OCI-LY1 (cell line): ENCODE data around the gene TFE3.
"Not testable (repeated sequence)": the region's sequence is repeated elsewhere in the genome, so short reads cannot be mapped to it uniquely, and the experiment has no call there.

Experiments
- H2AFZ ChIP-seq: fragments of 200-600 bp; sonication (generic), shearing (Covaris generic); 2 replicates; pipeline ENCODE4 v1.6.0; 2014; ENCODE audit warnings: antibody characterized with exemption, mild to moderate bottlenecking, low read length
- H3F3A ChIP-seq: fragments of 200-600 bp; sonication (generic), shearing (Covaris generic); 2 replicates; pipeline ENCODE4 v1.6.0; 2014; ENCODE audit warnings: mild to moderate bottlenecking, antibody characterized with exemption, low read length, moderate library complexity; ENCODE audit not compliant: insufficient read depth
- H3K27ac ChIP-seq: fragments of 200-600 bp; sonication (generic); 2 replicates; pipeline ENCODE4 v1.5.1; 2014; ENCODE audit warnings: low read length, mixed run types, mild to moderate bottlenecking, low read depth; ENCODE audit not compliant: poor library complexity, severe bottlenecking
- H3K27me3 ChIP-seq: fragments of 200-600 bp; sonication (generic); 2 replicates; pipeline ENCODE4 v1.6.0; 2014; ENCODE audit warnings: antibody characterized with exemption, mild to moderate bottlenecking, low read length, moderate library complexity; ENCODE audit not compliant: insufficient read depth
- H3K36me3 ChIP-seq: fragments of 200-600 bp; sonication (generic); 2 replicates; pipeline ENCODE4 v1.6.1; 2014; ENCODE audit warnings: mild to moderate bottlenecking, antibody characterized with exemption, low read length, moderate library complexity, mixed read lengths; ENCODE audit not compliant: insufficient read depth
- H3K4me1 ChIP-seq: fragments of 200-600 bp; sonication (generic); 2 replicates; pipeline ENCODE4 v1.5.1; 2014; ENCODE audit warnings: mild to moderate bottlenecking, low read length, moderate library complexity; ENCODE audit not compliant: insufficient read depth, severe bottlenecking
- H3K4me2 ChIP-seq: fragments of 200-600 bp; sonication (generic), shearing (Covaris generic); 2 replicates; pipeline ENCODE4 v1.6.1; 2014; ENCODE audit warnings: low read length
- H3K4me3 ChIP-seq: fragments of 200-600 bp; sonication (generic); 2 replicates; pipeline ENCODE4 v1.5.1; 2014; ENCODE audit warnings: low read length, low read depth, mild to moderate bottlenecking, mixed read lengths; ENCODE audit not compliant: poor library complexity, severe bottlenecking
- H3K79me2 ChIP-seq: fragments of 200-600 bp; shearing (Covaris generic); 2 replicates; pipeline ENCODE4 v1.6.1; 2016; ENCODE audit warnings: mixed run types, low read length, mixed read lengths; ENCODE audit not compliant: insufficient read depth
- H3K9ac ChIP-seq: fragments of 200-600 bp; sonication (generic), shearing (Covaris generic); 2 replicates; pipeline ENCODE4 v1.6.1; 2014; ENCODE audit warnings: mild to moderate bottlenecking, low read length, mixed read lengths
- H3K9me2 ChIP-seq: fragments of 200-600 bp; sonication (generic), shearing (Covaris generic); 2 replicates; pipeline ENCODE4 v1.6.1; 2014; ENCODE audit warnings: low read depth, mild to moderate bottlenecking, low read length, mixed read lengths
- H3K9me3 ChIP-seq: fragments of 200-600 bp; shearing (Covaris generic); 2 replicates; pipeline ENCODE4 v1.6.1; 2014; ENCODE audit warnings: low read length, mixed read lengths
- H4K20me1 ChIP-seq: fragments of 200-600 bp; sonication (generic), shearing (Covaris generic); 2 replicates; pipeline ENCODE4 v1.6.0; 2016; ENCODE audit warnings: mild to moderate bottlenecking, low read length; ENCODE audit not compliant: insufficient read depth
- EZH2 ChIP-seq: fragments of 200-600 bp; sonication (generic), shearing (Covaris generic); IDR thresholded peaks from 2 replicates; pipeline ENCODE4 v1.8.0; 2017; ENCODE audit warnings: borderline replicate concordance, mixed run types, mild to moderate bottlenecking, antibody characterized with exemption, low read length, moderate library complexity, mixed read lengths
- TF ChIP-seq, protein P1 (sequence below): fragments of 200-600 bp; sonication (generic), shearing (Covaris generic); IDR thresholded peaks from 2 replicates; pipeline ENCODE4 v1.5.1; 2017; ENCODE audit warnings: mild to moderate bottlenecking, antibody characterized with exemption, low read length, moderate library complexity, mixed read lengths

The TFE3 gene

DNA sequence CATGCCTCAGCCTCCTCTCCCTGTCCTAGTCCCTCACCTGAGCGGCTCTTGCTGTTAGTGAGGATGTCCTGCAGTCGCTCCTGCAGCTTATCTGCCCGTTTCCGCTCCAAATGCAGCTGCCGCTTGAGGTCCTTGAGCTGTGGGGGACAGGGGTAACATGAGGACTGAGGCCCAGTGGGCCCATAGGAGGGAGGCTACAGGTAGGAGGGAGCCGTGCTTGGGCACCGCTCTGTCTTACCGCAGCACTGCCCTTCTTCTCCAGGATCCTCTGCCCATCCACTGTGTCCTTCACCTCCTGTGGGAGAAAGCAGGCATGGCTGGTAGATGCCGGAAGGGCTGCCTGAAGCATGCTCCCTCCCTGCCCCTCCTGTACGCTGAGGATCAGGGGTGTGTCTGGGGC lies 62.0 kb downstream of the TFE3 start:
- H3K27ac ChIP-seq: no peak overlapping the region
- H3K9me3 ChIP-seq: no peaks in the 10 kb centered on the region

DNA sequence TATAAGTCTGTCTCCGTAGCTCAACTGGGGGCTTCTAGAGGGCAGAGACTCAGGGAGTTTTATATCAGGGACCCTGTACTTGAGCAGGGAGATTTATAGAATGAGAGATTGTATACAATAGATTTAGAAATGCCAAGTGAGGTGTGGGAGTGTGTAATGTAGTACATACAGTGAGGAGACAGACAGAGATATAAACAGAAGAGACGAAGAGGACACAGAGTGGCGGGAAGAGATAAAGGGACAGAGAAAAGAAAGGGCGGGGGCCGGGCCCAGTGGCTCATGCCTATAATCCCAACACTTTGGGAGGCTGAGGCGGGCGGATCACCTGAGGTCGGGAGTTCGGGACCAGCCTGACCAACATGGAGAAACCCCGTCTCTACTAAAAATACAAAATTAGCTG lies 62.8 kb downstream of the TFE3 start:
- not testable (repeated sequence) for H3K9me2 ChIP-seq, H3K9me3 ChIP-seq, H3K4me3 ChIP-seq, H4K20me1 ChIP-seq, H3F3A ChIP-seq, H2AFZ ChIP-seq, H3K9ac ChIP-seq, H3K27ac ChIP-seq, H3K4me2 ChIP-seq, H3K4me1 ChIP-seq, H3K79me2 ChIP-seq, H3K27me3 ChIP-seq
- peaks cover 43% of the 10 kb centered on the region for H3K36me3 ChIP-seq

More for the DNA sequence above, 62.0 kb downstream of the TFE3 start:
- no peaks in the 10 kb centered on the region for H3K9me2 ChIP-seq
- peaks cover 41% of the 10 kb centered on the region for H3K36me3 ChIP-seq
- no peak overlapping the region for H3K4me3 ChIP-seq
- no peak overlapping the region for H2AFZ ChIP-seq
- H3K4me1 ChIP-seq: no peaks in the 10 kb centered on the region
- H3K4me2 ChIP-seq: no peak overlapping the region
- H3K27me3 ChIP-seq: no peaks in the 10 kb centered on the region
- H4K20me1 ChIP-seq: no peaks in the 10 kb centered on the region
- H3K9ac ChIP-seq: no peak overlapping the region
- H3F3A ChIP-seq: no peaks in the 10 kb centered on the region
- TF ChIP-seq, protein P1, sequence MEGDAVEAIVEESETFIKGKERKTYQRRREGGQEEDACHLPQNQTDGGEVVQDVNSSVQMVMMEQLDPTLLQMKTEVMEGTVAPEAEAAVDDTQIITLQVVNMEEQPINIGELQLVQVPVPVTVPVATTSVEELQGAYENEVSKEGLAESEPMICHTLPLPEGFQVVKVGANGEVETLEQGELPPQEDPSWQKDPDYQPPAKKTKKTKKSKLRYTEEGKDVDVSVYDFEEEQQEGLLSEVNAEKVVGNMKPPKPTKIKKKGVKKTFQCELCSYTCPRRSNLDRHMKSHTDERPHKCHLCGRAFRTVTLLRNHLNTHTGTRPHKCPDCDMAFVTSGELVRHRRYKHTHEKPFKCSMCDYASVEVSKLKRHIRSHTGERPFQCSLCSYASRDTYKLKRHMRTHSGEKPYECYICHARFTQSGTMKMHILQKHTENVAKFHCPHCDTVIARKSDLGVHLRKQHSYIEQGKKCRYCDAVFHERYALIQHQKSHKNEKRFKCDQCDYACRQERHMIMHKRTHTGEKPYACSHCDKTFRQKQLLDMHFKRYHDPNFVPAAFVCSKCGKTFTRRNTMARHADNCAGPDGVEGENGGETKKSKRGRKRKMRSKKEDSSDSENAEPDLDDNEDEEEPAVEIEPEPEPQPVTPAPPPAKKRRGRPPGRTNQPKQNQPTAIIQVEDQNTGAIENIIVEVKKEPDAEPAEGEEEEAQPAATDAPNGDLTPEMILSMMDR: no peak
- TF ChIP-seq EZH2: no peak
- H3K79me2 ChIP-seq: no peaks in the 10 kb centered on the region
